HK-2 (cell line): Measurements from ENCODE around the gene ELL.

Source experiments
- DNase-seq: peaks from one replicate; pipeline ENCODE4 v3.0.0-alpha.2; 2018; ENCODE audit not compliant: unreplicated experiment

ELL gene

GRCh38 chr19:18488838-18489626, 32.8 kb downstream of the ELL start:
- DNase-seq: no peak

GRCh38 chr19:18488403-18488723, 33.5 kb downstream of the ELL start:
- DNase-seq: no peak

- no peak for DNase-seq
Observed at GRCh38 chr19:18487576-18488402, 34.1 kb downstream of the ELL start.

- no peak for DNase-seq
Observed at GRCh38 chr19:18486746-18487145, 35.1 kb downstream of the ELL start.

GRCh38 chr19:18484992-18485391, 36.9 kb downstream of the ELL start:
- DNase-seq: no peak

GRCh38 chr19:18483119-18483890, 38.6 kb downstream of the ELL start:
- DNase-seq: no peak

GRCh38 chr19:18481505-18482222, 40.2 kb downstream of the ELL start:
- no peak for DNase-seq

GRCh38 chr19:18480006-18480691, 41.7 kb downstream of the ELL start:
- DNase-seq: no peak

GRCh38 chr19:18478545-18479311, 43.1 kb downstream of the ELL start:
- peak; percentile 81 for DNase-seq

GRCh38 chr19:18477974-18478373, 43.9 kb downstream of the ELL start:
- DNase-seq: no peak

- no peak for DNase-seq
Observed at GRCh38 chr19:18477042-18477779, 44.7 kb downstream of the ELL start.

GRCh38 chr19:18476507-18477041, 45.3 kb downstream of the ELL start:
- no peak for DNase-seq

- no peak for DNase-seq
Observed at GRCh38 chr19:18475762-18476331, 46.0 kb downstream of the ELL start.

GRCh38 chr19:18475004-18475453, 46.8 kb downstream of the ELL start:
- no peak for DNase-seq

GRCh38 chr19:18474366-18474887, 47.4 kb downstream of the ELL start:
- no peak for DNase-seq

- DNase-seq: no peak
Observed at GRCh38 chr19:18473706-18474087, 48.2 kb downstream of the ELL start.

- no peak for DNase-seq
Observed at GRCh38 chr19:18473003-18473705, 48.7 kb downstream of the ELL start.

- DNase-seq: no peak
Observed at GRCh38 chr19:18470787-18471186, 51.1 kb downstream of the ELL start.
